ENCODE measurements around the gene HYLS1. TPM values are rescaled to one million over a fixed set of nuclear protein-coding genes. Genes with fewer than 3 reads are reported as not detected.
"Not testable (repeated sequence)": the region's sequence is repeated elsewhere in the genome, so short reads cannot be mapped to it uniquely, and the experiment has no call there.

The HYLS1 gene, protein sequence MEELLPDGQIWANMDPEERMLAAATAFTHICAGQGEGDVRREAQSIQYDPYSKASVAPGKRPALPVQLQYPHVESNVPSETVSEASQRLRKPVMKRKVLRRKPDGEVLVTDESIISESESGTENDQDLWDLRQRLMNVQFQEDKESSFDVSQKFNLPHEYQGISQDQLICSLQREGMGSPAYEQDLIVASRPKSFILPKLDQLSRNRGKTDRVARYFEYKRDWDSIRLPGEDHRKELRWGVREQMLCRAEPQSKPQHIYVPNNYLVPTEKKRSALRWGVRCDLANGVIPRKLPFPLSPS
- 11.9 TPM for polyA plus RNA-seq (2013, experiment 1 of 2; ENCODE audit: insufficient read length)
- 3.7 TPM for polyA plus RNA-seq (2013, experiment 2 of 2; ENCODE audit: insufficient read length)

GRCh38 chr11:125887373-125888324 is at the start of gene HYLS1:
Gene HYLS1, plus strand, starts transcription at chr11:125887668. Its CDS starts 11,701 bp downstream, at chr11:125899369.
- DNase-seq = peak; percentile 97

DNA sequence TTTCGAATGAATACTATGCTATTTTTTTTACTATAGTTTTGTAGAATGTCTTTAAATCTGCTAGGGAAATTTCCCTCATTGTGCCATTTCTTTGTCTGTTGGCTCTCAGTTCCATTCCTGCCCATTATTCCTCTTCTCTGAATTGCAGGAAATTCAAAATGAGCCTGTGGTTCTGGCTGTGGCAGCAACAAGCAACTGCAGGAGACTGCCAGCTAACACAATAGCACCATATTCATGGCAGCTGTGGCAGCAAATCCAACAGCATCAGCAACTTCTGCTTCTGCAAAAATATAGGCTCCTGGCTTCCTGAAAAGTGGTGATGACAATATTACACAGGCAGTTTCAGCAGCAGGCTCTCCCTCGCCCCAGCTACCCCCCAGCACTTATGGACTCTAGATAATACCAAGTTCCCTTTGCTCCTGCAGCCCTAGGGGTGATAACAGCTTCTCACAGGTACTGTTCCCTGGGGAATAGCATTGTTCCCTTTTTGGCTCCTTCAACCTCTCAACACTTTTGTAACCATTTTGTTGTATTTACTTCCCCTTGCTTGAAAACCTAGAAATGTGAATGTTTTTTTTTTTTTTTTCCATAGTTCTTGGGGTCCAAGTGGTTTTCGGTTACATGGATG is 45.0 kb upstream of the HYLS1 start:
- no peak for DNase-seq

- DNase-seq = no peak
Measured at GRCh38 chr11:125846188-125846587, 41.3 kb upstream of the HYLS1 start.

DNA sequence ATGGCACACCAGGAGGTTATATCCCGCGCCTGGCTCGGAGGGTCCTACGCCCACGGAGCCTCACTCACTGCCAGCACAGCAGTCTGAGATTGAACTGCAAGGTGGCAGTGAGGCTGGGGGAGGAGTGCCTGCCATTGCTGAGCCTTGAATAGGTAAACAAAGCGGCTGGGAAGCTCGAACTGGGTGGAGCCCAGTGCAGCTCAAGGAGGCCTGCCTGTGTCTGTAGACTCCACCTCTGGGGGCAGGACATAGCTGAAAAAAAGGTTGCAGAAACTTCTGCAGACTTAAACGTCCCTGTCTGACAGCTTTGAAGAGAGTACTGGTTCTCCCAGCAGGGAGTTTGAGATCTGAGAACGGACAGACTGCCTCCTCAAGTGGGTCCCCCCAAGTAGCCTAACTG is 29.8 kb upstream of the HYLS1 start:
- DNase-seq = not testable (repeated sequence)

GRCh38 chr11:125862786-125863185 is 24.7 kb upstream of the HYLS1 start:
- not testable (repeated sequence) for DNase-seq

- not testable (repeated sequence) for DNase-seq
Measured at GRCh38 chr11:125865354-125865753, 22.1 kb upstream of the HYLS1 start.

GRCh38 chr11:125869521-125869920 is 17.9 kb upstream of the HYLS1 start:
- DNase-seq = no peak

- peak; percentile 38 for DNase-seq
Measured at GRCh38 chr11:125871391-125872137, 15.9 kb upstream of the HYLS1 start.

DNA sequence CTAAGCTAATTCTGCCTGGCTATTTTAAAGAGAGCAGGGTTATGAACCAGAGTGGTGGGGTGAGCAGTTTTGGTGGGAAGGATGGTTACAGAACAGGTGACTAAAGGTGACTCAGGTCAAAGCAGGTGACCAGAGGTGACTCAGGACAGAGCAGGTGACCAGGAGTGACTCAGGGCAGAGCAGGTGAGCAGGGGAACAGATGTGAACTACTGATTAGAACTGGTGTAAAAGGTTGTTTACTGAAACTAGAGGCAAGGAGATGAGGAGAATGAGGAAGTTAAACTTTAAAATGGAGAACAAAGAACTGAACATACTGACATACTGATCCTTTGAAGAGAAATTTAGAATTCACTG is 15.4 kb upstream of the HYLS1 start:
- no peak for DNase-seq

GRCh38 chr11:125873881-125874555 is 13.4 kb upstream of the HYLS1 start:
- DNase-seq = no peak

DNA sequence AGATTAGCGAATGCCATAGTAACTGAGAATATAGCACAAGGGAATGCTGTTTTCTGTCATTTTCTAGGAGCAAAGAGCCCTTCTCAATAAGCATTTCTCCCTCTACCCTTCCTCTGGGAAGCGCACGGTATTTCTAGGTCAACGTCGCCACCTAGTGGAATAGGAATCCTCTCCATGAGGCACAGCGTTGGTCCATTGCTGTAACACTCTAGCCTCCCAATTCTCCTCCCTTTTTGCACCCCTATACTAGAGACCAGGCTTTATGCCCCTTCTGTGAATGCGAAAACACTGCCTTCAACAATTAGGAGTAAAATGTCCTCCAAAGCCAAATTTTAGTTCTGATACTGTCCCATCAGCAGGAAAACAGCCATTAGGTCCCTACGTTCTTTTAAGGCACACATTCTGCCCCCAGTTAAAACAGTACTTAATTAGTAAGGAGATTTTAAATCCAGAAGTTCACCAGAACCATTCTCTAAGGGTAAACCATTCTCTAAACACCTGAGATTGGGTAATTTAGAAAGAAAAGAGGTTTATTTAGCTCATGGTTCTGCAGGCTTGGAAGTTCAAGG is 12.8 kb upstream of the HYLS1 start:
- peak; percentile 67 for DNase-seq

DNA sequence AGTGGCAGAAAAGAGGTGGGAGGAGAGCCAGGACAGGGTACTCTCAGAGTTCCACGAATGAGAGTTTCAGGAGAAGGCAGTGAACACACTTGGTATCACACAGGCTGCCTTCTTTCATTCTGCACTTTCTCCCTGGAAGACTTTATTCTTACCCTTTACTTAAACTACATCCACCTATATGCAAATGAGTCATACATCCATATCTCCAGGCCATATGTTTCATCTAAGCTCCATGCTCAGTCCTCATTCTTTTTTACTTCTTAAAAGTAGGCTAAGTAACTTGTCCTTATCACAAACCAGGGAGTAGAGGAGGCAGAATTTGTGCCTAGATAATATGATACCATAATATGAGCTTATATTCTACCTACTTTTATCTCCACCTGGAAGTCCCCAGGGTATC is 6.2 kb upstream of the HYLS1 start:
- no peak for DNase-seq

DNA sequence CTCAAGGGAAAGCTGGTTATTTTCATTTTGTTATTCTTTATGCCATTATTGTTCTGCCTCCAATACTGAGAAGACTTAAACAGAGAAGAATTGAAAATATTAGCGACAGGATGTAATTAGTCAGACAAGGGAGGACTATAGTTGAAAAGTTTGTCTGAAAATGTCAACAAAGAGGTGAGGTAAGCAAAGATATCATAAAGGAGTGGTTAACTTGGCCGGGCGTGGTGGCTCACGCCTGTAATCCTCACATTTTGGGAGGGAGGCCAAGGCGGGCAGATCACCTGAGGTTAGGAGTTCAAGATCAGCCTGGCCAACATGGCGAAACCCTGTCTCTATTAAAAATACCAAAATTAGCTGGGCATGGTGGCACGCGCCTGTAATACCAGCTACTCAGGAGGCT is 4.1 kb upstream of the HYLS1 start:
- DNase-seq = no peak

DNA sequence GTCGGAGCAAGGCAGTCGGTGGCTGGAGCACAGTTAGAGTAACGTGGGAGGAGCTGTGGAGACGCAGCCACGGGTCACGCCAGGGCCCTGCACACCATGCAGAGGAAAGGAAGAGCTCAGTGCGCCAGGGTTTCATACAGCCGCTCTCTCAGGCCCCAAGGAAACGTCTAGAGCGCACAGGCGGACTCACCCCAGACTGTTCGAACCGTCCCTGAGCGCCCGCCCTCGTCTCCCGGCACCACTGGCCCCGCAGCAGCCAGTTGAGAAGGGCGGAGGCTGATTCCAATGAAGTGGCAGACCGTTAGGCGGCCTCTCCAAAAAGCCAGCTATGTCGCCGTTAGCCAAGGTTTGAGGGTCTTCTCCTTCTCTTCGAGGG is 483 bp upstream of the HYLS1 start:
- no peak for DNase-seq

- no peak for DNase-seq
Measured at GRCh38 chr11:125890447-125891100, 3.1 kb downstream of the HYLS1 start.

DNA sequence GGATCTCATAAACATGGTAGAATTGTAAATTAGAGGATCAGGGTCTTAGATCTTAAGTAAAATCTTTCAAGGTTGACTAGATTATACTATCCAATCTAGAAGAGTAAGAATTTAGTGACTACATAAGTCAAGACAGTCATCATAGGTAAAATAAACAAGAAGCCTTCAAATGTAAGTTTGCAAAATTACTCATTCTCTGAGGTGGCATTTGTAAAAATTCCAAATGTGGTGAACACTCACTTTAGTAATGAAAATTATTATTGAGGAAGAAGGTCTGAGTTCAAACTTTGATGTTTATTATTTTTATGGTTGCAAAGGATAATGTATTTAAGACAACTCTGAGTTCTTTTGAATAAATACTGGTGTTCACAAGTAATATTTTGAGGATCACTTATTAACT is 4.6 kb downstream of the HYLS1 start:
- peak; percentile 75 for DNase-seq

DNA sequence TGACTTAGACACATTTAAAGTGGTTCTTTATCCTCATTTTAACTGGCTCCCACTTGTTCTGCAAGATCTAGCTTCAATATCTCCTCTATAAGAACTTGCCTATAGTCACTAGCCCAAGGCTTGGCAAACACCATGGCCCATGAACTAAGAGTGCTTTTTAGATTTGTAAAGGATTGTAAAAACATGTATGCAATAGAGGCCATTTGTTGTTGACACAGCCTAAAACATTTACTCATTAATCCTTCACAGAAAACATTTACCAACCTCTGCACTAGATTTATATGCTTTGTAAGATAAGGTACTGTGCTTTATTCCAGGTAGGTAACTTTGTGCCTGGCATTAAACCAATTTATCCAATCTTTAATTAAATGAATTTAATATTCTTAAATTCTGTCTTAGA is 5.5 kb downstream of the HYLS1 start:
- no peak for DNase-seq

DNA sequence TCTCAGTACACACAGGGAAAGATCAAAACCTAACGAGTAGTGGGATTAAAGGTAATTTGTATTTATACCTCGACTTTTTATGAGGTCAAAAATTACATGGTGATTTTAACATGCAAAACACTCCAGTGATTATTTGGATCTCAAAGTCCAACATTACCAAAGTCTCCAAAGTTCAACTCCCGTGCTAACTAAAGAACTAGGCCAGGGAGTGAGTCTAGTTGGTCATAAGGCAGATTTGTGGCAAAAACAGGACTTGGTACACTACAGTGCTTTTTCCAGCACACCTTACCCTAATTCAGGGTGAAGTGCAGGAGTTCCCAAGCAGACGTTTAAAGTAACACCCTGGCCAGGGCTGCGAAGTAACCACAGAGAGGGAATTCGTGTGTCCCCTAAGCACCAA is 14.4 kb downstream of the HYLS1 start:
- no peak for DNase-seq

- no peak for DNase-seq
Measured at GRCh38 chr11:125902277-125902926, 14.9 kb downstream of the HYLS1 start.

Measured in fibroblast of skin of back (primary cell).